ENCODE data around the gene PIGC. TPM values are rescaled to one million over a fixed set of nuclear protein-coding genes. Genes with fewer than 3 reads are reported as not detected.

The PIGC gene
- total RNA-seq, 1 experiment from 2014 or later, result 17.5 TPM

DNA sequence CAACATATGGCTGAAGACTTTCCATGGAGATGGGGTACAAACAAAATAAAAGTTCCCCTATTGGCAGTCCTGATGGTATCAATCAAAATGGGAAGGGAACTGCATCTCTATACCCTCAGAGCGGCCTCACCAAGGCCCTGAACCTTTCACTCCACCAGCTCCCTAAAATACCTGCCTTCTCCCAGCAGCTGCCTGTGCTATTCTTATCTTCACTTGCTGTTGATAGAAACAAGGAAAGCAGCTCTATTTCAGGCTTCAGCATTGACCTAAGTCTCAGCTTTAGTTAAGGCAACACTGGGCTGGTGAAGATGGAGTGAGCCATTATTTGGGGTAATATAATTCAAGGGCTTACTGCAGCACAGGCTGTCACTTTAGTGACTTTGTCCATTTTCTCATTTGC, 21.7 kb upstream of the PIGC start:
- no peak overlapping the region for H3K9ac ChIP-seq (ENCODE audit: extremely low read depth, insufficient read length, low read length)
- Mint-ChIP-seq H3K4me3 (no peak overlapping the region), H3K4me1 (peaks cover 10 to 11% of the 10 kb centered on the region in 2 experiments), H3K9me3 (no peaks in the 10 kb centered on the region), H3K27me3 (ENCODE audit: low read depth) (no peaks in the 10 kb centered on the region), H3K36me3 (ENCODE audit: insufficient read depth in 1 of 3, low read depth in 3 of 3) (no peaks in the 10 kb centered on the region), H3K27ac (peak overlapping the region in 1 of 3 experiments; percentile 6; a peak in 1 of 7 replicates)
- no peaks in the 10 kb centered on the region for H3K79me2 ChIP-seq (ENCODE audit: insufficient read depth, low read length)
- no peaks in the 10 kb centered on the region for H3K27me3 ChIP-seq (ENCODE audit: insufficient read depth, low read length)
- no peak overlapping the region for H2BK5ac ChIP-seq (ENCODE audit: insufficient read length, low read length)
- H4K20me1 ChIP-seq (ENCODE audit: control insufficient read depth, insufficient read depth, insufficient read length), result no peaks in the 10 kb centered on the region
- no peak overlapping the region for H3K23ac ChIP-seq (ENCODE audit: insufficient read length, low read depth, low read length)
- H3K4me1 ChIP-seq (ENCODE audit: insufficient read depth, low read length), result no peaks in the 10 kb centered on the region; the same call in 1 of the 2 replicates
- no peak overlapping the region for H4K91ac ChIP-seq (ENCODE audit: insufficient read length, low read depth, low read length)
- H3K23me2 ChIP-seq (ENCODE audit: insufficient read length, low read depth, low read length, poor library complexity, severe bottlenecking), result no peaks in the 10 kb centered on the region
- WGBS (ENCODE audit: extremely low coverage, insufficient read length, low lambda C conversion rate), result no CpG with 5 or more reads among the region's 1 CpG
- H3K14ac ChIP-seq (ENCODE audit: insufficient read depth, low read length), result no peak overlapping the region
- H3T11ph ChIP-seq (ENCODE audit: low read length), result no peak overlapping the region
- no peak overlapping the region for H3K27ac ChIP-seq (ENCODE audit: insufficient read length, low read depth, low read length)
- no peak overlapping the region for H3K56ac ChIP-seq (ENCODE audit: insufficient read length, low read depth, low read length)
- no peaks in the 10 kb centered on the region for H3K79me1 ChIP-seq (ENCODE audit: insufficient read depth, low read depth, low read length, poor library complexity, severe bottlenecking)
- no peak overlapping the region for H2AK5ac ChIP-seq (ENCODE audit: insufficient read length, low read length)
- no peak overlapping the region for H2BK120ac ChIP-seq (ENCODE audit: low read depth, low read length, poor library complexity, severe bottlenecking)
- H4K5ac ChIP-seq (ENCODE audit: insufficient read length, low read depth, low read length), result no peak overlapping the region
- H2BK15ac ChIP-seq (ENCODE audit: low read depth, low read length), result no peak overlapping the region
- H3K9me3 ChIP-seq (ENCODE audit: control insufficient read depth, low read depth, low read length), result no peaks in the 10 kb centered on the region
- H3K4ac ChIP-seq (ENCODE audit: low read depth, low read length), result no peak overlapping the region
- H4K8ac ChIP-seq (replicated peaks; ENCODE audit: insufficient read length, low read depth, low read length), result no peak overlapping the region
- H2BK20ac ChIP-seq (ENCODE audit: low read depth, low read length, poor library complexity, severe bottlenecking), result no peak overlapping the region
- H3K18ac ChIP-seq (ENCODE audit: insufficient read length, low read depth, low read length), result no peak overlapping the region
- DNase-seq, result no peak
- TF ChIP-seq, protein P1, sequence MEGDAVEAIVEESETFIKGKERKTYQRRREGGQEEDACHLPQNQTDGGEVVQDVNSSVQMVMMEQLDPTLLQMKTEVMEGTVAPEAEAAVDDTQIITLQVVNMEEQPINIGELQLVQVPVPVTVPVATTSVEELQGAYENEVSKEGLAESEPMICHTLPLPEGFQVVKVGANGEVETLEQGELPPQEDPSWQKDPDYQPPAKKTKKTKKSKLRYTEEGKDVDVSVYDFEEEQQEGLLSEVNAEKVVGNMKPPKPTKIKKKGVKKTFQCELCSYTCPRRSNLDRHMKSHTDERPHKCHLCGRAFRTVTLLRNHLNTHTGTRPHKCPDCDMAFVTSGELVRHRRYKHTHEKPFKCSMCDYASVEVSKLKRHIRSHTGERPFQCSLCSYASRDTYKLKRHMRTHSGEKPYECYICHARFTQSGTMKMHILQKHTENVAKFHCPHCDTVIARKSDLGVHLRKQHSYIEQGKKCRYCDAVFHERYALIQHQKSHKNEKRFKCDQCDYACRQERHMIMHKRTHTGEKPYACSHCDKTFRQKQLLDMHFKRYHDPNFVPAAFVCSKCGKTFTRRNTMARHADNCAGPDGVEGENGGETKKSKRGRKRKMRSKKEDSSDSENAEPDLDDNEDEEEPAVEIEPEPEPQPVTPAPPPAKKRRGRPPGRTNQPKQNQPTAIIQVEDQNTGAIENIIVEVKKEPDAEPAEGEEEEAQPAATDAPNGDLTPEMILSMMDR (conservative IDR thresholded peaks at IDR 0.05), result no peak
- no peak overlapping the region for H2AFZ ChIP-seq (ENCODE audit: low read length)
- no peak overlapping the region for H2BK12ac ChIP-seq (ENCODE audit: insufficient read length, low read depth, low read length)
- no peak overlapping the region for H3K4me2 ChIP-seq (ENCODE audit: insufficient read depth, insufficient read length, low read length)

Measured in H9 (cell line).